Measurements from ENCODE around the gene FAM240A.

FAM240A gene

DNA sequence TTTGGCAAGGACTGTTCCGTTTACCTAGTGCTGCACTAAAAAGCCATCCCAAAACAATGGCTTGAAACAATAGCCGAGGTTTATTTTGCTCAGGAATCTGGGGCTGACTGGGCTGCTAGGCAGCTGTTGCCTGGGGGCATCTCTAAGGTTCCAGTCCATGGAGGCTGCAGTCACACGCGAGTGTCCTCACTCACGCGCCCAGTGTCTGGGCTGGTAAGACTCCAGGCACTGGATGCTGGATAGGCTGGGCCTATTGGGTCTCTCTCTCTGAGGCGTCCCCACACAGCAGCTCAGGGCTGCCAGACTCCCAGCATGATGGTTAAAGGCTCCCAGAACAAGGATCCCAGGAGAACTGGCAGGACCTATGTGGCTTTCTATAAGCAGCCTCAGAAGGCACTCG lies 47.0 kb downstream of the FAM240A start:
- no peak for DNase-seq (ENCODE audit: low read depth)
- H3K4me3 ChIP-seq (ENCODE audit: low read depth, low read length) = no peak overlapping the region

DNA sequence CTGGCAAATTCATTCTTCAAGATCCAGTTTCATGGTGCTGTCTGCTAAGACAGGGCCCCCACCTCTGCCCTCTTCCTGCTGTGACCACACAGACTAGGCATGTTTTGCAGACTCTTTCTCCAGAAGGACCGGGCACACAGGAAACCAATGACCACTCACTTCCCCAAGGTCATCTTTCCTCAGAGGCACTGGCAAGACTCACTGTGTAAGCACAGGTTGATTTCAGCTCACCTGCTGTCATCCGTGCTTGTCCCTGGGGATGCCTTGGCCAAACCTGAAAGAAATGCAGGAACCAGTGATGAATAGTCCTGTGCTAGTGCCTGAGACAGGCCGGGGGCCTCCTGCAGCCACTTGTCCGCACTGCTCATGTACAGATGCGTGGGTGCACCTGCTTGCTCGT lies 47.7 kb downstream of the FAM240A start:
- no peak overlapping the region for H3K4me3 ChIP-seq (ENCODE audit: low read depth, low read length)
- no peak for DNase-seq (ENCODE audit: low read depth)

DNA sequence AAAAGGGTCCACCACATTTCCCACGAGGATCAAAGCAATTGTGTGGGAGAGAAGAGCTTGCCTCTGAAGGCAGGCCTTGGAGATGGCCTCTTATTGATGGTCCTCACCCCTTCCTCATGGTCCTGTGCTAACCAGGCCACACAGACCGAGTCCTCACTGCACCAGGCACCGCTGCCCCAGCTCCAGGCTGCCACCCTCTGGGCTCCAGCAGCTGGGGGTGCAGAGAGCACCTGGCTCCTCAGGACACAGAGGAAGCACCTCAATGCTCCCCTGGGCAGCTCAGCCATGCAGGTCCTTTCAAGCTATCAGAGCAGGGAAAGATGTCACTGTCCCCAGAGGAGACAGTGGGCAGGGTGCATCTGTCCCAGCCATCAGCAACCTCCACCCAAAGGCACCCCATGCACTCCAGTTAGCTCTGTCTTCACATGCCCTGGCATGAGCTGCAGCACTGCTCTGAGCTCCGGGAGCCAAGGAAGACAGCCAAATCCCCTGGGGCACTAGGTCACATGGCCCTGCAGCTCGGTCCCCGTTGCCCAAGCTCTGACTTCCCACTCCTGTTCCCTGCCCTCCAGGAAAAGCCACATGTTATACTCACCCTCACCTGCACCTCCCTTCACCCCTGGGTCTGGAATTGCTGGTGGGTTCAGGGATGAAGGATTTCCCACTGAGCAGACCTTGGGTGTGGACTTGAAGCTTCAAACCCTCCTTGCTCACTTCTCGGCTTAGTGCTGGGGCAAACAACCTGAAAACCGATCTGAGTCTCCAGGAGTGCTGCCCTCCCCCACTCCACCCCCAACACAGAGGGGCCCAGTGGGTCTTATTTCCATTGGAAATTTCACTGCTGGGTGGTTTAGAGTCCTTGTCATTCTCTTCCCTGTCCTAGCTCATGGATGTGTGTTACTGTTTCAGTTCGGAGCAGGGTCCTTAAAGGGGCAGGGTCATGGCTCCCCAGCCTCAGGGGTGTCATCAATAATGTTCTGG lies 48.5 kb downstream of the FAM240A start:
- no peak for DNase-seq (ENCODE audit: low read depth)
- H3K4me3 ChIP-seq (ENCODE audit: low read depth, low read length) = no peak overlapping the region

DNA sequence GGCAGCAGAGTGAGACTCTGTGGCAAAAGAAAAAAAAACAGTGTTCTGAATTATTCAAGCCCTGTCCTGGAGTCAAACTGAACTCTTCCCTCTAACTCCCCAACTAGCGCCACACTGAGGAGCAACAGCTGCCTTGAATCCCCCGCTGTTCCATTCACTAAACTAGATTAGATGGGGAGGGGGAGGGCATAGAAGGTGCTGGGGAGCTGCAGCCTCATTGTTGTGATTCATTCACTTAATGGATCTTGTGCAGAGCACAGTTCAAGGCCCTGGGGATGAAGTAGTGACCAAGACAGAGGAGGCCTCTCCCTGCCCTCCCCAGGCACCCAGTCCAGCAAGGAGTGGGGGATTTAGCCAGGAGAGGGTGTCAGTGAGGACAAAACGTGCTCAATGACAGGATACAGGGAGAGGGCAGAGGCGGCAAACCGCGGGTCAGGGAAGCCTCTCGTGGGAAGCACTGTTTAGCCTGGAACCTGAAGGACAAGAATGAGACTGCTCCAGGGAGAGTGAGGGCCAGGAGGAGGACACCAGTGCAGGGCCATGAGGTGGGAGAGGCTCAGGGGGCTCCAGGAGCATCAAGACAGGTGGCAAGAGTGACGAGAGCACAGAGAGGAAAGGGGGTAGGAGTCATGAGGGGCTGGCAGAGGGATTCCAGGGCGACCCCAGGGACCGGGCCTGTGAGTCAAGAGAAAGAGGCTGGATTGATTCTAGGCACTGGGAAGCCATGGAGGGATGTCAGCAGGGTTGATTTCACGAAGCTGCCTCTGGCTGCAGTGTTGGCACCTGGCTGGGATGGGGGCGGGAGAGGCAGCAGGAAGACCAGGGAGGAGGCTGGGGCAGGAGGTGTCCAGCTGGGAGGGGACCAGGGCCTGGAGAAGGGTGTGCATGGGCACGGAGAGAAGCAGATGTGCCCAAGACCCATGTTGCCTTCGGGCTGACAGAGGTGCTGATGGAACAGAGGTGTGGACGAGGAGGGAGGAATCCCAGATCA lies 49.7 kb downstream of the FAM240A start:
- no peak overlapping the region for H3K4me3 ChIP-seq (ENCODE audit: low read depth, low read length)
- DNase-seq (ENCODE audit: low read depth) = no peak

DNA sequence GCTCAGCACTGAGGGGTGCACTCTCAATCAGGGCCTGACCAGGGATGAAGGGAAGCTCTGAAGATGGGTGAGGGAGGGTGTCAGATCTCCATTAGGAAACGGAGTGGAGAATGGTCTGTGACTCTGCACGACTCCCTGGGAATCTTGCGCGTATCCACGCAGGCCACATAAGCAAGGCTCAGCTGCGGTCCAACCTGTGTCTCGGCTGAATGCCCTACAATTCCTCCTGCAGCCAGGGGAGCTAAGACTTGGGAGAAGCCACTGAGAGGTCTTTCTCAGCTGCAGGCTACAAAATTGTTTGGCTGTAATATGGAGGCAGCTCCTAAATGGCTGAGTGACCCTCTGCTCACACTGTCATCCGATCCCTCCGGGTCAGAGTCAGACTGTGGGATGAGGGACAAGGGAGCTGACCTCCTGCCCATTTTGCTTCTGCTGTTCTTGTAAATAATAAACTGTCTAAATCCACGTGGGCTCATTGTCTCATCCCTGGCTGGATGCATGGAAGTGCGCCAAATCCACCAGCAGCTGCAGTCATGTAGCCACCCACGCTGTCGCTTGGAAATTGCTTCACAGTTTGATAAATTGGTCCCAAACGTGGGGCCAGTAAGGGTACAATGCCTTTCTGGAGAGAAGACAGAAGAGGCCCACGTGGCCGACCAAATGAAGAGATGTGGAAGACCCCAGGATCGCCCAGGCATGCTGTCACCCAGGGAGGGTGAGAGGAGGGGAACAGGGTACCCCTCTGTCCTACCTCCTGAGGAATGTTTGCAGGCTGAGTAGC lies 50.6 kb downstream of the FAM240A start:
- DNase-seq (ENCODE audit: low read depth) = no peak
- H3K4me3 ChIP-seq (ENCODE audit: low read depth, low read length) = no peak overlapping the region

DNA sequence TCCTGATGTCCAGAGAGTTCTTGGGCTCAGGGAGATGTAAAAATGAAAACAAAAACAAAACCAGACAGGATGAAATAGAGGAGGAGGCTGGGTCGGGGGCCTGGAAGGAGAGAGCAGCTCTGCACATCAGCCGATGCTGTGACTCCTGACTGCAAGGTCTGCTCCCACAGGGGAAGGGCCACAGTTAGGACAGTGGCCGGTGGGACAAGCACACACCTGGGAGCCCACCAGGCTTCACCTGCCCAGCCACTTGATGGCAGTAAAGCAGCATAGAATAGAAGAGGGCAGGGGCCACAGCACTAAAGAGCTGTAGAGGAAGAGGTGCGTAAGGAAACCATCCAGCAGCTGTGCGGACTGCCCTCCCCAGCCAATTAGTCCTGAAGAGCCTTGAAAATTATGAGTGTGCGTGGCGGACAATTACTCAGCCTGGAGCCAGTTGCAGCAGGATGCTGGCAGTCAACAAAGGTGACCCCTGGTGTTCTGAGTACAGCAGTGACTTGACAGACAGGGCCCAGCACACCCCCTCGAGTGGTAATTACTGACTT lies 51.3 kb downstream of the FAM240A start:
- no peak overlapping the region for H3K4me3 ChIP-seq (ENCODE audit: low read depth, low read length)
- no peak for DNase-seq (ENCODE audit: low read depth)

DNA sequence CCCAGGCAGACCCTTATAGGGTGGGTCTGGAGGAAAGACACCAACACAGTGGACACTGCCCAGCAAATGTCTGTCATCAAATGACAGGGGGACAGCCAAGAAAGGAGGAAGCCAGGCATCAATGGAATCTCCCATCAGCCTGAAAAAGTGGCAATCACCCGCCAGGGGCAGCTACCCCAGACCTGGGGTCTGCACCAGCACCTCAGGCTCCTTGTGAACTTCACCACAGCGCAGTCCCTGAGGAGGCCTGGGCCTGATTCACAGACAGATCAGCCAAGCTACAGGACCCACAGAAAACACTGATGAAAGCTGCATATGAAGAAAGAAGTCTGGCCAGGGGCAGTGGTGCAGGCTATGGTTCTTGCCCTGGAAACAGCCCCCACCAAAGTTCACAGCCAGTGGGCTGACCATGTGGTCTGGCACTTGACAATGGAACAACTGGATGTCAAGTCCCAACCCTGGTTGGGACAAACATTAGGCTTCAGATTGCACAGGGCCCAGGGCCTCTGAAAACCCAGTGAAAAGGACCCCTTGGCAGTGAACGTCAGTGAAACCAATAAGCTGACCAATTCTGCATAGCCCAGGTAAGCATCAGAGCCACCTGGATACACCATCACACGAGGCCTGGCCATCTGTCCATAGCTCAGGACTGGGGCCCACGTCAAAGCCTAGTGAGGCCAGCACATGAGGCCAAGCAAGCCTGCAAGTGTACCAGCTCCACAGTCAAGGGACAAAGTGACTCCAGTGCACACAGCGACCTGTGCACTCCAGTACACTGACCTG lies 52.1 kb downstream of the FAM240A start:
- no peak for DNase-seq (ENCODE audit: low read depth)
- H3K4me3 ChIP-seq (ENCODE audit: low read depth, low read length) = no peak overlapping the region

DNA sequence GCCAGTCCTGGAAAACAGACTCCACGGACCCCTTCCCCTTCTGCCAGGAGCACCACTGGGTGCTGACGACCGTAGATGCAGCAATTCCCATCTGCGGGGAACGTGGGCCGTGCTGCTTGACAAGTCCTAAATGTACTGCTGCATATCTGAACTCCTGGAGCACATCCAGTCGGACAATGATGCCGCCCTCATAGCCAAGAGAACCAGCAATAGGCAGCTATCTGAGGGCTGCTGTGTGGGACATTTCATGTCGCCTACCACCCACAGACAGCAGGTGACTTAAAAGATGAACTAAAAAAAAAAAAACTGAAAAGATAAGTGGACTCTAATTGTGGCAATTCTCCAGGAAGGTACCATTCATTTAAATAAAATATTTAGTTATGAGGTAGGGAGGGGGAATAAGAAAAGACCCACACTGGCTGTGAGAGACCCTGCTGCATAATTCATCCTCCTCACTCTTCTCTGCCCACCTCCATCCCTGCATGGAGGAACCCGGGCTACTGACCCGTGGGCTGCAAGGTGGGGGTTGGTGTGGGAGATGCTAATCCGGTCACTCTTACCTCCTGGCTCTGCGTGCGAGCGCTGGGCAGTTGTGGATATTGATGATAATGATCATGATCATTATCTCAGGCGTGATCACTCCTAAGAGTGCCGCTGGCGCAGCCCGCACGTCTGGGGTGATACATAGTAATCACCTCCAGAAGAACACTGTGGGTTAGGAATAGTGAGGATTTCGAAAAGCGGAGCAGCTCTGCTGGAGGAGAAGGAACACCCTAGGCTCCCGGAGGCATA lies 52.8 kb downstream of the FAM240A start:
- DNase-seq (ENCODE audit: low read depth) = no peak
- H3K4me3 ChIP-seq (ENCODE audit: low read depth, low read length) = no peak overlapping the region

DNA sequence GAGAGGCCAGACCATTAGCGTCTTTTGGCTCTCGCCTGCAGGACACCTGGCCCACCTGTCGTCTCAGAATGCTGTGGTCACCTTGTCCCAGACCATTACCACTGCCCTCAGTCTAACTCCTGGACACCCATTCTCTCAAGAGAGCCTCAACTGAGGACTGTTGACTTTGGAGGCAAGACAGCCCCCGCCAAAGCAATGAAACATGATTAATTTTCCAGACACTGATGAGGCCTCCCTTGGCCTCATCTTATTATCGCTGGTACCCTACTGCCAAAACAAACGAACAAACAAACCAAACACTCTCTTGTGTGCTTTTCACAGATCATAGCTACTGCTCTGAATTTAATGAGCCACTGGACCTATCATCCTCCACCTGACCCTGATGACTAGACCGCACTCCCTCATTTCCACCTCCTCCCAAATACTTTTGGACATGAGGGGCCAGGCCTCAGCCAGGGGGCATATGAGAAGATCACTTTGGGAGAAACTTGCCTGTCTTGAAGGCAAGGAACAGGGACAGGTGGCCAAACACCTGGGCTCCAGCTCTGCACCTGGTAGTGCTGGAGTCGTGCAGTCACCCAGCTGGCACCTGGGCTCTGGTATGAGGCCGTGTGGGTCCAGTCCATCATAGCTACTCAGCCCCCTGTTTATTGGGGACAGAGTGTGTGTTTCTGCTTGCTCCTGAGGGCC lies 53.6 kb downstream of the FAM240A start:
- no peak overlapping the region for H3K4me3 ChIP-seq (ENCODE audit: low read depth, low read length)
- no peak for DNase-seq (ENCODE audit: low read depth)

DNA sequence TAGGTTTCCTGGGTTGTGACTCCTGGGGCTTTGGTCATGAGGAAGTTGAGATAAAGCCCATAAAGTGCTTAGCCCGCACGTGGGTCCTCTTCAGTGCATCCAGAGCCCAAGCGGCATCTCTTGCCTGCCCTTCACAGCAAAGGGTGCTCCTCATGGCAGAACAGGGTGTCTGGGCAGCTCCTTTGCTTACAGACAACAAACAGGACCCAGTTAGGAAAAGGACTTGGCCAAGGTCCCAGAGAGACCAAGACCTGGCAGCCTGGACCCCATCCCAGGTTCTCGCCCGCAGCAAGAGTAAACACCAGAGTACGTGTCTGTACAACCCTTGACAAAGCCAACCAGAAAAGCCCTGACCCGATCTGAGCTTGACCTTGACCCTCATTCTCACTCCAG lies 54.1 kb downstream of the FAM240A start:
- no peak overlapping the region for H3K4me3 ChIP-seq (ENCODE audit: low read depth, low read length)
- DNase-seq (ENCODE audit: low read depth) = no peak

DNA sequence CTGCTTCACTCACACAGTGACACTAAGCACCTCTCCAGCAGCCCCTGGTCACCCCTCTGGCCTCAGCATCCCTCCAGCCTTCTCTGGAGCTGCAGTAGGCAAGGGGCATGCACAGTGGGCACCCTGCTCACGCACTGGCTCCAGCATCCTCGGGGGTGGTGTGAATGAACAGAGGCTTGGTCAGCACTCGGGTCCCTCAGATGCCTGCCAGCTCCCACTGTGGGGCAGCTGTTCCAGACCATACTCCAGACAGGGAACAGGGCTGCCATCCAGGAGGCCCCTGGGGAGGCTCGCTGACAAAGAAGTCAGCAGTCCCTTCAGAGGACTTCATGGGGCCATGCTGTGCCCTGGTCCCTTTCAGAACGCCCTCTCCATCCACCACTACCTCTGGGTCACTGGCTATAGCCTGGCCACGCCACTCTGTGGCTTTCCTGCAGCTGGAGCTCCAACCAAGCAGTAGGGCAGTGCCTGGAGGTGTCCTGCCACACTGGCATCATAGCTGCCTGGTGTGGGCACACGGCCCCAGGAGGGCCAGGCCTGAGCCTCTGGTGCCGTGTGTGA lies 54.8 kb downstream of the FAM240A start:
- no peak for DNase-seq (ENCODE audit: low read depth)
- H3K4me3 ChIP-seq (ENCODE audit: low read depth, low read length) = no peak overlapping the region

DNA sequence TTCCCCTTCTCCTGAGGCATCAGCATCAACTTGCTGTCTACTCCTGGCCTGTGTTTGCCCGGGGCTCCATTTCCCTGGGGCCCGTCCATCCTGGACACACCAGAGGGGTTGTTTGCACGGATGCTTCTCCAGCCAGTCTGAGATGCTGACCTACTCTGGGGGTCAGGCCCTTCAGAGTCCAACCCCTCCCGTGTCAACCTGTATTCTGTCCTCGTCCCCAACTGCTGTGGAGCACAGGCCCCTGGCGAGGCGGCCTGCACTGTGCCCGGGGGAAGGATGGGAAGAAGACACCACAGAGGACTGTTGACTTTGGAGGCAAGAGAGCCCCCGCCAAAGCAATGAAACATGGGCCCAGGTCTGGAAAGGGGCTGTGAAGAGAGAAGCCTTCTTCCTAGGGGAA lies 55.3 kb downstream of the FAM240A start:
- H3K4me3 ChIP-seq (ENCODE audit: low read depth, low read length) = no peak overlapping the region
- no peak for DNase-seq (ENCODE audit: low read depth)

DNA sequence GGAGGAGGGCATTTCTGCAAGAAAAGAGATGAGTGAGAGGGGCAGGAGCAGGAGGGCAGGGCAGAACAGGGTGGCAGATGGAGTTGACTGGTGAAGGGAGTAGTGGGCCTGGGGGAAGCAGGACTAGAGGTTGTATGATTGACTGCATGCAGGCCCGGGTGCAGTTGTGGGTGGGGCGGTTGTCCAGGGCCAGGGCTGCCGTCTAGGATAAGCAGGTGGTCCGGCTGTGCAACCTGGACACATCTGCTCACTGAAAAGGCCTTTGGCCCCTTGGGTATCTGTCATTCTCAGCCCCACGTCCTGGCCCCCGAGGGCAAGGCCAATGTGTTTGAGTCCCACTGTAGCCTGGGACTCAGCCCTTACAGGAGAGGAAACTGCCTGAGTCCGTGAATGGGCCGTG lies 55.8 kb downstream of the FAM240A start:
- no peak for DNase-seq (ENCODE audit: low read depth)
- no peak overlapping the region for H3K4me3 ChIP-seq (ENCODE audit: low read depth, low read length)

DNA sequence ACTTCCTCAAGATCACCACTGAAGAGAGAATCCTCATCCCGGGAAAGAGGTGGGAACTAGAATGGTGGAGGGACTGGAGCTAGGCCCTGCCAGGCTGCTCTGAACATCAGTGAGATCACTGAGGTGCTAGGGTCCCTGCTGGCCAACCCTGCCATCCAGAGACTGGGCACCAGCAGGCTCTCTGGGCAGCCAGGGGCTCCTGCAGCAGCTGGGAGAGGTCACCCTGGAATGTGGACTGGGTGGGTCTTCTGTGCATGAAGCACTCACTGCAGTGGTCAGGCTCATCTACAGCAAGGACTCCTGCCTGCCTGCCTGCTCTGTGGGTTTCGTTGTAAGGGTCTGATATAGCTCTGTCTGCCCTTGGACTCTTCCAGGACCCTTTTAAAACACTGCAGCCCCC lies 56.3 kb downstream of the FAM240A start:
- DNase-seq (ENCODE audit: low read depth) = no peak

DNA sequence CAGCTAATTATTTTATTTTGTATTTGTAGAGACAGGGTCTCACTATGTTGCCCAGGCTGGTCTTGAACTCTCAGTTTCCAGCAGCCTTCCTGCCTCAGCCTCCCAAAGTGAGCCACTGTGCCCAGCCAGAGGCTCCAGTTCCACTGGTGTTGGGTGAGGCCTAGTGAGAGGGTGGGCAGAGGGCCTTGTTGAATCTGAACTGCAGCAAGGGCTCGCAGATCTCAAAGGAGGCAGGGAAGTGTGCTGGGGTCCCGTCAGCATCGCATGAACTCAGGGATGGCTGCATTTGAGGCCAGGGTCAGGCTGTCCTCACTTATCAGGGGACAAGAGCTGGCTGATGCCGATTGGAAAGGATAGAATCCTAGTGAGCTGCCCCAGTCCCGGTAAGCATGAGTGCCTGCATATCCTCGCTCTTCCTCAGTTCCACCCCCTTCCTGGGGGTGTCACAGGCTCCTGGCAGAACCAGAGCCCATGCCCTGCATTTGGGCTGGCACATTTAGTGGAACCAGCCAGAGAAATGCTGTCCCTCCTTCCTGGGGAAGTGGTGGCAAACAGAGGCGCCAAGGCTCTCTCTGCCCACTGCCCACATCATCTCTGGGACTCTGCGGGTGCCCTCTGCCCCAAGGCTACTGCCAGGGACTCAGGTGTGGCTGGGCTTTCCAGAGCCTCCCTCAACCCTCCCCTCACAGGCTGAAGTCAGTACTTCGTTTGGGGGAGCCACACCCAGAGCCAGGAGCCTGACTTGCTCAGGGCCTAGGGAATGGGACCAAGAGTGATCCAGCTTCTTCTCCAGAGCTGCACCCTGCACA lies 57.1 kb downstream of the FAM240A start:
- no peak overlapping the region for H3K4me3 ChIP-seq (ENCODE audit: low read depth, low read length)
- DNase-seq (ENCODE audit: low read depth) = no peak

More for the DNA sequence above, 56.3 kb downstream of the FAM240A start:
- H3K4me3 ChIP-seq (ENCODE audit: low read depth, low read length) = no peak overlapping the region

Measured in skeletal muscle cell (primary cell).